Stimulated activated CD4-positive, alpha-beta T cell treated with anti-CD3 and anti-CD28 coated beads, Interleukin-15, amount 100 ng/mL, for 24 hours (primary cell): Measurements from ENCODE around the gene FBRSL1.

Experiments used
- DNase-seq: peaks from one replicate; pipeline ENCODE4 v3.0.0-alpha.2; 2020

FBRSL1 gene

GRCh38 chr12:132545955-132546354 is 56.0 kb downstream of the FBRSL1 start:
- DNase-seq: no peak

DNA sequence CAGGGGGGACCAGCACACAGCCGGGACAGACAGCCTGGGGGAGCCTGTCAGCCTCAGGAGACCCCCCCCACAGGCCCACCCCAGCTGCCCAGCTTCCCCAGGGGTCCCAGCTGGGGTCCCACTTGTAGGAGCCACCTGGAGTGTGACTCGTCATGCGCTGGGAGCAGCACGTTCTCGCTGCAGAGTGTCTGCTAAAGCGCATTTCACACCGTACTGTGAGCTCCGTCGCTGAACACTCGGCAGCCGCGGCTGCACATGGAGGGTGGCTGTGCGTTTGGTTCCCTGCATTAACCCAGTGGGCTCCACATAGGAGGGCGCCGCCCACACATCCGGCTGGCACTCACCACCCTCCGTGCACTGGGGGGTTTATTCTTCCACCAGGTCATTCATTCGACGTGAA is 56.7 kb downstream of the FBRSL1 start:
- DNase-seq: no peak

DNA sequence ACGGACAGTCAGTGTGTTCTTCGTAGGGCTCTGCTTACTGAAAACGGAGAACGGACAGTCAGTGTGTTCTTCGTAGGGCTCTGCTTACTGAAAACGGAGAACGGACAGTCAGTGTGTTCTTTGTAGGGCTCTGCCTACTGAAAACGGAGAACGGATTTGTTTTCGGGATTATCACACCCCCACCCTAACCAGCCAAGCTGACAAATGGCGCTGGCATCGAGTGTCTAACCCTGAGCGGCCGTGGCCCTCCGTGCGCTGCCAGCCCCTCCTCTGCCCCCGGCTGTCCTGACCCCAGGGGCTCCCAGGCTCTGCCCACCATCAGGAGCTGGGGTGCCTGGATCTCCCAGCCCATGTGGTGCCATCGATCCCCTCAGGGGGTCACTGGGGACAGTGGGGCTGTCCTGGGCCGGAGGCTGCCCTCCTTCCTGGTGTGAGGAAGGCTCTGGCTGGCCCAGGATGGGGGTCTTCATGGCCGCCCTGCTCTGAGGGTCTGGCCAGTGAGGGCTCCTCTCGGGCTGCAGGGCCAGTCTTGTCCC is 57.3 kb downstream of the FBRSL1 start:
- DNase-seq: no peak

DNA sequence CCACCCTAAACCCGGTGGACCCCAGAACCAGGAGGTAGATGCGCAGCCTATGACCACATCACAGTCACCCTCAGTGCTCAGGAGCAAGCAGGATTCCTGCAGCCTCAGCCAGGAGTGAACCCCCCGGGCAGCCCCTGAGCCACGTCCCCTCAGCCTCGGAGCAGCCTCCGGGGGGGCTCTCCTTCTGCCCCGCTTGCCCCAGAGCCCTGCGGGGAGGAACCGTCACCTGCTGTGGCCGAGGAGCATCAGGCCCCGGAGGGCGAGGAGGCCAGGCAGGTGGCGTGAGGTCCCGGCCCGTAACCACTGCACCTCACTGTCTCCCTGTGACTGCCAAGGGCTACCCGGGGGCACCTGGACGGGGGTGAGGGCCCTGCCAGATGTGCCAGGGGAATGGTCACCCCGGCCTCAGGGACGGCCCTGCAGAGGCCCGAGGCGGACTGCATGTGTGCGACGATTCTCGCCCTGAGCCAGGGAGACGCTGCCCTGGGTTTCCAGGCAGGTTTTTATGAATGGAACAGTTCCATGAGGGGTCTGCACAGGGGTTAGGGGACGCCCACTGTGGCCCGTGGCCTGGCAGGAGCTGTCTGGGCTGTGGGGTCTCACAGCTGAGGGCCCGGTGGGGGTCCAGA is 58.6 kb downstream of the FBRSL1 start:
- DNase-seq: no peak

- no peak for DNase-seq
Observed at GRCh38 chr12:132549059-132549458, 59.1 kb downstream of the FBRSL1 start.

DNA sequence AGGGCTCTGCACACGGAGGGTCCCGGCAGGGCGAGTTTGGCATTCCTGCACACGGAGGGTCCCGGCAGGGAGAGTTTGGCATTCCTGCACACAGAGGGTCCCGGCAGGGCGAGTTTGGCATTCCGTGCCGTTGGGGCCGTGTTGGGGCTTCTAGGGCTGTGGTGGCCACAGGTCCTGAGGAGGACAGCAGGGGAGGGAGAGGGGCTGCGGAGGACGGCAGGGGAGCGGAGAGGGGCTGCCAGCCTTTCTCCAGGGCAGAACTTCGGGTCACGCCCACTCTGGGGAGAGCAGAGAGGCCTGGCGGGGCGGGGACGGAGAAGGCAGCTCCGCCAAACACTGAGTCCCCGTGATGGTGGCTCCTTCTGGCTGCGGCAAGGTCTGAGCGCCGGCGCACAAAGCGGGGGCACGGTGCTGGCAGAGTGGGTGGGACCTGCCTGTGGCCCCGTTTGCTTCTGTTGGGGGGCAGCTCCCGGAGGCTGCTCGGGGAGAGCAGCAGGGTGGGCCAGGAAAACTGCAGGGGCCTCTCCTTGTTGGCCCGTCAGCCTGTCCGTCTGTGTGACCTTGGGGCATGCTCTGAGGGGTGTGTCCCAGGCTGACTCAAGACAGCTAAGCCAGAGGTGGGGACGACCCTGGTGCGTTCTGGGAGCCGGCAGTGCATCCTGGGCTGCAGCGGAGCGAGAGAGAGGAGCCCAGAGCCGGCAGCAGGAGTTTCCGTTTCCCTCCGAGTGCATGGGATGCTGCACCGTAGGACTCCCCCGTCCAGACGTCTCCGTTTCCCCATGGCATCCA is 60.3 kb downstream of the FBRSL1 start:
- no peak for DNase-seq

DNA sequence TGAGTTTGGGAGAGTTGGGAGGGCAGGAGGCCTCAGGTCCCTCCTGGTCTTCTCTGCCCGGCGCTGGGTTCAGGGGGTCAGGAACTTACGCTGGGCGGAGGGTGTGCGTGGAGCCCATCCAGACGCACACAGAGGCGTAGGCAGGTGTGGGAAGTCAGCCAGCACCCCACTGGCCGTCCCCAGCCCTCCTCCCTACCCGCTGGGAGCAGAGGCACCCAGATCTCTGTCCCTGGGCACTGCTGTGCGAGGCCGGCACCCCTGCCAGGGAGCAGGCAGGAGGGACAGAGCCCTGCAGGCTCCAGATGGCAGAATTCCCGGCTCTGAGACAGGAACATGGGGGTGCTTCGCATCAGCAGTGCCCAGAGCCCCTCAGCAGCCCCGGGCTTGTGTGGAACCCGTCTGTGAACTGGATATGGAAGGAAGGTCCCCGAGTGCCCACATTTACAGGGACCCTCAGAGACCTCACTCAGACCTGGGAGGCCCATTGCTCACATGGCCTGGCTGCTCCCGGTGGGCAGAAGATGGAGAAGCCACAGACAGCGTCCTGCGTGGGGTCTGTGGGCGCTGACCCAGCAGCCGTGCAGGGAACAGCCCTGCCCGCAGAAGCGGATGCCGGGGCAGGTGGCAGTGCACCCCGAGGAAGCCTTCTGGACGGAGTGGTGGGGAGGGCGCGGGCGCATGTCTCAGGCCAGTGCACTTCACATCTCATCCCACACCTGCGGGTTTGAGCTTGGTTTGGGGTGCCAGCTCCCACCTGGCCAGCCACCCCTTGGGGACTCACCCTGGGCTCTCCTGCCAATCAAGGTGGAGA is 61.1 kb downstream of the FBRSL1 start:
- DNase-seq: no peak

DNA sequence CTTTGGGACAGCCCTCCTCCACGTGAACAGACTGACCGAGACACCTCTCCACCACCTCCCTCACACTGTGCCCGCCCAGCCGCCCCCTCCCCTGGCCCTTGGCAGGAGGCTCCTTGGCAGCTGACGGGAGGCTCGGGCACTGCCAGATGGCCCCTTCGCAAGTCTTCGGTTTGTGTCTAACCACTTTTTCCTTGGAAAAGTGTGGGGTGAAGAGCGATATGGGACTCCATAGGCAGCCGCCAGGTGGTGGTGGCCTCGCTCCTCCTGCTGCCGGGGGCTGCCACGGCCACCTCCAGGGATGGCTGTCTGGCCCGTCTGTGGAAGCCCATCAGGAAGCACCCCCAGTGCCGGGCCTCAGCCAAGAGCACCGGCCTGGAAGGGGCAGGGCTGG is 61.7 kb downstream of the FBRSL1 start:
- no peak for DNase-seq

DNA sequence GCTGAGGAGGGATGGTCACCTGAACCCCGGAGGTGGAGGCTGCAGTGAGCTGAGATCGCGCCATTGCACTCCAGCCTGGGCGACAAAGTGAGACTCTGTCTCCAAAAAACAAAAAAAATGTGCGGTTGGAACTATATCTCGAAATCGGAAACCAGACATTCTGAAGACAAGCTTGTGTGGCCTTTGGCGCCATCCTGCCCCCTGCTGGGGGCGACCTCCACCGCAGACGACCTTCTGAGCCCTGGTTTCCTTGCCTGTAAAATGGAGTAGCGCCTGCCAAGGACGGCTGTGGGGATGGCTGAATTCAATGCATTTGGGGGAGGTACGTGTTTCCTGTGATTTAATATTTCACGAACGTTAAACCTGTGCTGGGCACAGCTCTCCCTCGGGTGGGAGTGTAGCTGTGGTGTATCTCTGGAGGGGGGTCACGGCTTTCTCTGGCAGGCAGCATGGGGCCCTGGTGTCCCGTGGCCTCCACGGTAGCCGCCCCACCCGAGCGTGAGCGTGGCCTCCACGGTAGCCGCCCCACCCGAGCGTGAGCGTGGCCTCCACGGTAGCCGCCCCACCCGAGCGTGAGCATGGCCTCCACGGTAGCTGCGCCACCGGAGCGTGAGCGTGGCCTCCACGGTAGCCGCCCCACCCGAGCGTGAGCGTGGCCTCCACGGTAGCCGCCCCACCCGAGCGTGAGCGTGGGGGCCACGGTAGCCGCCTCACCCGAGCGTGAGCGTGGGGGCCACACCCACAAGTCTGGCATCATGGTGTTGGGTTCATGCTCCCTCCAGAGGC is 65.1 kb downstream of the FBRSL1 start:
- DNase-seq: peak; percentile 32

DNA sequence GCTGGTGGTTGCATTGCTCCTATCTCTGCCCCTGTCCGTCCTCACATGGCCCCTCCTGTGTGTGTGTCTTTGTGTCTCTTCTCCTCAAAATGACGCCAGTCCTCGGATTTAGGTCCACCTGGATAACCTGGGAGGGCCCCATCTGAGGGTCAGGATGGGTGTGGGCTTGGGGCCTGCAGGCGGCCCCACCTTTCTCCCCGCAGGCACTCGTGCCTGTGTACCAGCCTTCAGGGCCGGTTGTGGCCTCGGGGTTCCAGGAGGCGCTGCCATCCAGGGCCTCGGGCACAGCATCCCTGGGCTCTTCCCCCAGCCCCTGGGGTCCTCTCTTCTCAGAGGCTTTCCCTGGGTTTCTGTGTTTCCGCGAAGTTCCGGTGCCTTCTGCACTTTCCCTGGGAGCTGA is 65.7 kb downstream of the FBRSL1 start:
- DNase-seq: no peak

DNA sequence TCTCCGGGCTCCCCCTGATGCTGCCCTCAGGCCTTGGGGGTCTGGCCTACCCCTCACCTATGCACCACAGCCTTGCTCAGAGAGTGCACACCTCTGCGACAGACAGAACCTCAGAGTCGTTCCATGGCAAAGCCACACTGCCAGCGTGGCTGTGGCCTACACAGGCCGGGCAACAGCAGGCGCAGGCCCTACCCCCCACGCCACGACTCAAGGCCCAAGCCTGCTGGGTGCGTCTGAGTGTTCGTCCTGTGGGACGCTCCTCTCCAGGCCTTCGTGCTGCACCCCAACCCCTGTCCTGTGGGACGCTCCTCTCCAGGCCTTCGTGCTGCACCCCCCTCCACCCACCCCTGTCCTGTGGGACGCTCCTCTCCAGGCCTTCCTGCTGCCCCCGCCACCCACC is 66.3 kb downstream of the FBRSL1 start:
- DNase-seq: no peak

GRCh38 chr12:132556801-132557200 is 66.8 kb downstream of the FBRSL1 start:
- no peak for DNase-seq

GRCh38 chr12:132557291-132558015 is 67.5 kb downstream of the FBRSL1 start:
- DNase-seq: no peak

- peak; percentile 19 for DNase-seq
Observed at GRCh38 chr12:132558042-132558856, 68.3 kb downstream of the FBRSL1 start.

DNA sequence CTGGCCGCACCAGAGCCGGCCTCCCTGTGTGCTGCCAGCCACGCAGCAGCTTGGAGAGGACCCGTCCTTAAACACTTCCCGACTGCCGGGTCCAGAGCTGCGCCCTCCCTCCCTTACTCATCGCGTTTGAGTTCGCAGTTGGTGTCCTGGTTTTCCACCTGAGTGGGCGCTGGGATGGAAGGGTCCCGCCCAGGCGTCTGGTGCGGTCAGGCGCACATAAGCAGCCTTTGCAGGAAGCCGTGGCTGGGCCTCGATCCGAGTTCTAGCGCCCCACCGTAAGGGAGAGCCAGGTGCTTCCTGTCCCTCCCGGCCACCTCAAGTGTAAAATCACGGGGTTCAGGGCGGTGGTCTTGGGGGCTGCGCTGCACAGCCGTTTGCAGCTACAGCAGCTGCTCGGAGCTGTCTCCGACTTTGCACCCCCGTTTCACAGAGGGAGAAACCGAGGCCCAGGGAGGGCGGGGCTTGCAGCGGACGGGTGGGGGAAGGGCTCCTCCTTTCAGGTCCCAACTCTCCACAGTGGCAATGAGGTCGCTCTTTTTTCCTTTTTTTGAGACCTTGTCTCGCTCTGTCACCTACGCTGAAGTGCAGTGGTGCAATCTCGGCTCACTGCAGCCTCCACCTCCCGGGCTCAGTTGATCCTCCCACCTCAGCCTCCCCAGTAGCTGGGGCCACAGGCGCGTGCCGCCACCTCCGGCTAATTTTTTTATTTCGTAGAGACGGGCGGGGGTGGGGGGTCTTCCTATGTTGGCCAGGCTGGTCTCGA is 69.1 kb downstream of the FBRSL1 start:
- peak; percentile 22 for DNase-seq

DNA sequence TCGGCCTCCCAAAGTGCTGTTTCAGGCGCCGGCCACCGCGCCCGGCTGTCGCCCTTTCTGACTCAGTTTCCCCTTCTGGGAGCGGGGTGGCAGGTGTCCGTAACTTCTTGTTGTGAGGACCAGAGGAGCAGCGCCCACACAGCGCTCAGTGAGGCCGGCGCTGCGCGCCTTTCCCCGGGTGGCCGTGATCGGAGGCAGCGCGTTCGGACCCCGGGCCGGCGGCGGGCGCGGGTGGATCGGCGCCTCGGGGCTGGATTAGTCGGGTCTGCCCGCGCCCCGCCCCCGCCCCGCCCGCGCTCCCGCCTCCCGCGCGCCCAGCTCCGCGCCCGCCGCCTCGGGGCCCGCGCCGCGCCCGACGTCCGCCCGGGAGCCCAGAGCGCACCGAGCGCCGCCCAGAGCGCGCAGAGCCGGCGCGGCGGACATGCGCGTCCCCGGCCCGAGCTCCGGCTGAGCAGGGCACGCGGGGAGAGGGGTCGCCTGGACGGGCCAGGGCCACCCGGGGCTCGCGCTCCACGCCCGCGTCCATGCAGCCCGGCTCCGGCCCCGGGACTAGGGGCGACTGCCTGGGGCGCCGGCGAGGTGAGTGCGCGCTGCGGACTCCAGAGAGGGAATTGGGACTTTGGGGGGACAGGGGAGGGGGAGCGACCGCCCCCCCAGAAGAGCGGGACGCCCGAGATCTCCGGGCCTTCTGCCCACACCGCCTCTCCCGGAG is 69.9 kb downstream of the FBRSL1 start:
- peak; percentile 71 for DNase-seq

- peak; percentile 51 for DNase-seq
Observed at GRCh38 chr12:132560364-132560613, 70.3 kb downstream of the FBRSL1 start.

GRCh38 chr12:132560614-132561426 is 70.9 kb downstream of the FBRSL1 start:
- DNase-seq: peak; percentile 91
